SU-DHL-6 (cell line): ENCODE measurements around the gene IP6K3.

Experiments
- CTCF ChIP-seq: fragments of 200-600 bp; sonication (generic); IDR thresholded peaks from one replicate; pipeline ENCODE4 v1.5.1; 2017; ENCODE audit warnings: antibody characterized with exemption, mild to moderate bottlenecking, low read length, moderate library complexity; ENCODE audit not compliant: insufficient read depth, poor library complexity, severe bottlenecking
- EZH2phosphoT487 ChIP-seq: fragments of 200-600 bp; sonication (generic), shearing (Covaris generic); conservative IDR thresholded peaks from 2 replicates; pipeline ENCODE4 v1.6.1; 2018; ENCODE audit warnings: mild to moderate bottlenecking, antibody characterized with exemption, low read length, moderate library complexity, mixed read lengths

GRCh38 chr6:33757906-33758305, 11.2 kb upstream of the IP6K3 start:
- TF ChIP-seq CTCF (no peak), EZH2phosphoT487 (no peak)
